Activated CD4-positive, alpha-beta T cell treated with anti-CD3 and anti-CD28 coated beads, Interleukin-2, amount 50 U/mL, for 16 hours (primary cell): ENCODE measurements around the gene REEP1.
"Not testable (repeated sequence)": the region's sequence is repeated elsewhere in the genome, so short reads cannot be mapped to it uniquely, and the experiment has no call there.

ENCODE experiments used
- DNase-seq: peaks from one replicate; pipeline ENCODE4 v3.0.0-alpha.2; 2020

REEP1 gene

DNA sequence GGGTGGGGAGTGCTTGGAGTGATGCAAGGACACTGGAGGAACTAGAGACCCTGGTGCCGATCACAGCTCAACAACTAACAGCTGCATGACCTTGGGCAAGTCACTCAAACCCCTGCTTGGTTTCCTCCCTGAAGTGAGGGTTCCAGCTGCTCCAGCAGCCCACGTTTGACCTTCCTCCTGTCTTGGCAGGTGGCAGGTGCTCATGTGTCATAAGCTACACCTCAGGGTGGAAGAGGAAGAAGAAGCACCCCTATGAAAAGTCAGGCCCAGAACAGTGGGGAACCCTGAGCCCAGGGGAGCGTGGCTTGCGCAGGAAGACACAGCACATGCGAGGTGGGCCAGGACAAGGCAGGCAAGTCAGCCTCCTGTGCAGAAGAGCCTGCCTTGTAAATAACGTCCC is 95.8 kb downstream of the REEP1 start:
- no peak for DNase-seq

DNA sequence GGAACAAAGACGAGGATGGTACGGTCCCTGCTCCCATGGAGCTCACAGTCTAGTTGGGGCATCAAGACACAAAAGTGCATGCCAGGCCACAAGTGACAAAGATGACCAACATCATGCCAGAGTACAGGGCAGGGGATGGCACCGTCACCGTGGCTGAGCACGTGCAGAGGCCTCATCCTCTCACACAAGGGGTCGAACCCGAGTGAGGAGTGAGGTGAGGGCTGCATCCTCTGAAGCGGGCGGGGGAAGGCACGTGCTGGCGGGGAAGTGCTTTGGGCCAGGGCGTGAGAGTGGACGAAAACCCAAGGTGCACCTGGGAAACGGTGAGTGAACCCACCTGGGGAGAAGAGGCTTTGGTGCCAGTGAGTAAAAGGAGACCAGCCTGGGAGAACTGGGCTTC is 97.2 kb downstream of the REEP1 start:
- no peak for DNase-seq

DNA sequence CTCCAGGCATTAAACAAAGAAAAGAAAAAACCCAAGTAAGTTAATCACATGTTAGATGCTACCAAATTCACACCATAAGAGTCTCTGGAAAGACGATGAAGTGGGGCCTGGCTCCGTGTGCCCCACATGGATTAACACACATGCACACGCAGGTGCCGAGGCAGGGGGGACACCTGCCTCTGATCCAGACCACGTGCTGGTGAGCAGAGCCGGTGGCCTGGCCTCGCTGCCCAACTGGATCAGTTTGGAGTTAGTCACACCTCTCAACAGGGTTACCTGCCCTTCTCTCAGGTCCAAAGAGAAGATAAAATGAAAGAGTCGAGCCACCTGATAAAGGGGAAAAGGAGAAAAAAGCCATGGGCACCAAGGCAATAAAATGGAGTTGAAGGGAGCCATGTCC is 97.7 kb downstream of the REEP1 start:
- no peak for DNase-seq

DNA sequence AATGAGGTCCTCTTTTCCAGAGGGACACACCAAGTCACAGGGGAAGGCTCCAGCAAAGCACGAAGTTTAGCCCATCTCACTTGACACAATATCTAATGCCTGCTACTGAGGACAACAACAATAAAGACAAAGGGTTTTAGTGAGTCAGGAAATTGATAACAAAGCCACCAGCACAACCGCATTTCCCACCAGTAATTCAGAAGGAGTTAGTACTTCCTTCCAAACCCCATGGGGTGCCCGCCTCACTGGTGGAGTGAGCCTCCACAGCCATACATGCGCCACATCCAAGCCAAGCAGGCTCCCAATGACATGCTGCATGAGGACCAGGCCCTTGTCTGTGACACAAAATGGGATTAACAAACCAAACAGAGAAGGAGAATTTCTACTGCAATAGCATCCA is 98.1 kb downstream of the REEP1 start:
- DNase-seq, result no peak

DNA sequence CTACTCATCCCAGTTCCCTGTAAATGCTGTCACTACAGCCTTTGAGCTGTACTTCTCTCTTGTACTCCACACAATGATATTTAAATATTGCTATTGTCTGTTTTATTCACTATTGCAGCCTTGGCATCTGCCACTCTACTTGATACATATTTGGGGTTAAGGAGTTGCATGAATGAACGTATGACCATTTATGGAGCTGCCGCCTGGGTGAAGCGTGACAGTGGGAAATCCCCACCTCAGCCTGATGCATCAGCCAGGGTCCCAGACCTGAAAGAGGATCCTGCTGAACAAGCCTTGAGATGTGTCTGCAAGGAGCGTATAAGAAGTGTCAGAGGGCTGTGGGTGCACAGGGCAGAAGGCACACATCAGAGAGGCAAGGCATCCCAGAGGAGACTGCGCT is 99.1 kb downstream of the REEP1 start:
- DNase-seq, result peak; percentile 59

DNA sequence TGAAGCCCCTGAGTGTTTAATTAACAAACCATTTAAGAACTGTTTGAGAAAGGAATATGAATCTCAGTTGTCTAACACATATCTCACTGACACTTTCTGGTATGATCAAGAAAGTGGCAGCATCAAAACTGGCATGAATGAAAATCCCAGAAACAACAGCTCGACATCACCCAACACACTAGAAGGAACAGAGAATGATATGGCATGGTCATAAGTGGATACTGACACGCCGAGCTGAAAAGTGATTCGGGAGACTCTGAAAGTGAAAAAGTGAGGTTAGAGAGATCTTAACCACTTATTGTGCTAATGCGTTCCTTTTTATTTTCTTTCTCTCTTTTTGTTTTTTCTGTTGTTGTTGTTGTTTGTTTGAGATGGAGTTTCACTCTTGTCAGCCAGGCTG is 100.3 kb downstream of the REEP1 start:
- DNase-seq, result no peak

DNA sequence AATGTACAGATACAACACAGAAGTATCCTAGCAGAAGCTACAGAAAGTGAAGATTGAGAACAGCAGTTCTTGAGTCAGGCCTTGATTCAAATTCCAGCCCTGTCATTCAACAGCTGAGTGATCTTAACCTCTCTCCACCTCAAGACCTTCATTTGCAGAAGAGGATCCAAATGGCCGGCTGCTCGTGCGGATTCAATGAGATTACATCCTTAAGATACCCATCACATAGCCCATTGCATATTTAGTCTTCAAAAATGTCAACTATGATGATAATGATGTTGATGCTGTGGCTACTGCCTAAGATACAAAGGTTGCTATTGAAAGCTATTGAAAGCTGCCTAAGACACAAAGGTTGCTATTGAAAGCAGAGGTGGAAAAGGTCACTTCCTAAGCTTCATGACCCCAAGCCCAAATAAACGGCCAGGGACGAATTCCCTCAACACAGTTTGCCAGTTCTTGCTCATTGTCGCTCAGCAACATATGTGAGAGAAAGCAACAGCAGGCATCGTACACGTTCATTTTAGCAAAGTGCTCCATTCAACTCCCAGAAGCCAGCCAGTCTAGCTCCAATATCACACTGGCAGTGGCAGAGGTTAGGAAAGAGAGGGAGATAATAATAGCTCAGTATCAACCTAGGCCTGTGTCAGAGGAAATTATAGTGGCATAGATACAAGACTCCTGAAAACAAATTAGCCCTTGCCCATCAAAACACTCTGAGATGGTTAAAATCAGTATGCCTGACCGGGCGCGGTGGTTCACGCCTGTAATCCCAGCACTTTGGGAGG is 102.0 kb downstream of the REEP1 start:
- no peak for DNase-seq

DNA sequence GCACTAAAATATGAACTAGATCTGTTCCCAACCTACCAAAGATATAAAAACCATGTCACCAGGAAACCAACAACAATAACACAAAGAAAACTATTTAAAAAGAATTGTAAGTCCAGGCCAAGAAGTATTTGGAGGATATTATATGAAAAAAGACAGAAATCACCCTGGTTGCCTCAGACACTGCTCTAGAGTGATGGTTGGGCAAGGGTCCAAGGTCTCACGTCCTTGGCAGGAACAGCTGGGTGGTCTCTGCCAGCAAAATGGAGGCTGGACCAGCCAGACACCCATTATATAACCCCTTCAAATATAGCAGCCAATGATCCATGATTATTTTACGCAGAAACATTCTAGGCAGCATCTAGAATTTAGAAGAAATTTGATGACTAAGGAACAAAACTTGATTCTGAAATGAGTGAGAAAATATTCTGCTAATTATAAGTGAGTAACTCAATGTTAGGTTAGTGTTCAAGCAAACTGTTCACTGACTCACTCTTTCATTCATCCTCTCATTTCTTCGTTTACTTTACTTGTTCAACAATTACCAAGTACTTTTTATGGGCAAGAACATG is 102.8 kb downstream of the REEP1 start:
- DNase-seq, result no peak

DNA sequence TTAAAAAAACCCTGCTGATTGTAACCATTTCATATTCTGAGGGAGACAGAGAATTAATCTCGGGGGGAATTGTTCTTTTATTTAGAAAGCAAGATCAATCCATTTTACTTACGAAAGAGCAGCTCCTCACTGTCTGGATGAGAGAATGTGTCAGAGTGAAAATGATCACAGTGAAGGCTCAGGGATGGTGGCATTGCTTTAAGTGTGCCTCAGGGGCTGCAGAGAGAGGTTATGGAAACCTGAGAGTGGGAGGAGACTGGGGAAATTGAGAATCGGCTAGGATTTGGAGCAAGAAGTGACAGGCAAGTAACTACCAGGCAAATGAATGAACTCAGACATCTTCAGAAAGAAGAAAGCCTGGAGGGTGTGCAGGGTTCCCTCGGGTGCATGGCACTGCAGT is 104.0 kb downstream of the REEP1 start:
- no peak for DNase-seq

DNA sequence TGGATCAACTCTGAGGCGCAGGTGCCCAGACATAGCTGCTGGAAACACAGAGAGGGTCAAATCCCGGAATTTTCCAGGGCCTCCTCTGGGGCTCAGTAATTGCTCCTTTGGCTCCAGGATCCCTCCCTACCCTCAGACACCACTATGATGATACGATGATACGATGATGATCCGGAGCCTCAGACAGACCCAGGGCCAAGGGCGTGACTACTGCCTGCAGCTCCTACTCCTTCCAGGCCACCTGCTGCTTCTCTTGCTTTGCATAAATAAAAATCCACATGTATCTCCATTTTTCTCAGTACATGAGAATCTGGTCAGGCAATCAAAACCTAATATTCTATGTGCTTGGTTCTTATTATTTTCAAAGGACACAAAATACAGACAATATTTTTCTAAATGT is 104.5 kb downstream of the REEP1 start:
- no peak for DNase-seq

DNA sequence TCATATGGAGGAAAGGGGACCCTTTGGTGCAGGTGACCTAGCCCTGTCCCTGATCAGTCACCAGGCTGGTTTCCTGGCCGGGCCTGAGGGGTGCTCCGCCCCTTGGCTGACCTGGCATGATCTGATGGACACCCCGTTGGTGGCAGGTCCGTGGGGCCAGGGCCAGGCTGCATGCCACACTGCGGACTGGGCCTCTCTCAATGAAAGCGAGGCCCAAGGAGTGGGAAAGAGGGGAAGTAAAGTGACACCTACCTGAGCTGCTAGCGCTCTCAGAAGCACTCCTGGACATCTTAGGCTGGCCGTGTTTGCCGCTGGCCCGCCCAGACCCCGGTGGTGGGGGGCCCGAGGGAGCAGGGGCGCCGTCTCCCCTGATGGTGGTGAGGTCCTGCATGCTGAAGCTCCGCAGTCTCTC is 105.0 kb downstream of the REEP1 start:
- no peak for DNase-seq

DNA sequence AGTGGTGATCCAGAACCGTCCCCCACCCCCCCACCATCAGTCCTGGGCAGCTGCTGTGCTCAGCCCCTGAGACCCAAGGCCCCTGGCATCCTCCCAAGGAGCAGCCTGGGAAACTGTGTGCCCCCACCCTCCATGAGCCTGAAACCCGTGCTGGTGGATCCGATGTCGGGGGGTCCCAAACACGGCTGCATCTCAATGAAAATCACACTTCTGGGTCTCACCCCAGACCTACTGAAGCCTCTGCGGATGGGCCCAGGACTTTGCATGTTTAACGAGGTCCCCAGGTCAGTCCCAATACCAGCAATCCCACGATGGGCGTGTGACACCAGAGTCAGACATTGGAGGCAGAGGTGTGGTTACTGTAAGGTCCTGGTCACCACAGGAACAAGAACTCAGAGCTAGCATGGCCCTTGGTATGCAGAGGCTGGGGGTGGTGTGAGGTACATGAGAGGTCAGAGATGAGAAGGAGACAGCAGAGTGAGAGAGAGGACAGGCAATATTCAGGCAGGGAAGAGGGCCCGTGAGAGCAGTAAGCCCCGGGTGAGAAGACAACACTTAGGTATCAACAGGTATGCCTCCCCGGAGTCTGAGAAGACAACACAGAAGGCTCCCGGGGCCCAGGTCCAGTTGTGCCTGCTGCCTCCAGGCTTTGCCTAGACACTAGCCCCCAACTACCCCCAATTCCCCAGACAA is 105.6 kb downstream of the REEP1 start:
- DNase-seq, result no peak

DNA sequence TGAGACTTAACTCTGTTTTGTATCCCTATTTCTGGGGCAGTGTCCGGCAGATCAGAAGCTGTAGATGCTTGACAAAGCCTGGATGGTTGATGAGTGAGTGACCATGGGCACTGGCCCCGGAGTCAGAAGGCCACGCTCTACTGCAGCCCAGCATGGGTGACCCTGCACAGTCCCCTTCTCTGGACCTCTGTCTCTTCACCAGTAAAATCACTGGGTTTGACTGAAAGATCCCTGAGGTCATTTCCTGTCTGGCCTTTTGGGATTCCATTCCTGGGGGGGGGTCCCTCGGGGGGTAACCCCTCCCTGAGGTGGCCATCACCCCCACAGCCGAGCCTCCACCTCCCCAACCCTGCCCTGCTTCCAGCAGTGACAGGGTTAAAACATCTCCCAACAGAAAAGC is 106.5 kb downstream of the REEP1 start:
- no peak for DNase-seq

DNA sequence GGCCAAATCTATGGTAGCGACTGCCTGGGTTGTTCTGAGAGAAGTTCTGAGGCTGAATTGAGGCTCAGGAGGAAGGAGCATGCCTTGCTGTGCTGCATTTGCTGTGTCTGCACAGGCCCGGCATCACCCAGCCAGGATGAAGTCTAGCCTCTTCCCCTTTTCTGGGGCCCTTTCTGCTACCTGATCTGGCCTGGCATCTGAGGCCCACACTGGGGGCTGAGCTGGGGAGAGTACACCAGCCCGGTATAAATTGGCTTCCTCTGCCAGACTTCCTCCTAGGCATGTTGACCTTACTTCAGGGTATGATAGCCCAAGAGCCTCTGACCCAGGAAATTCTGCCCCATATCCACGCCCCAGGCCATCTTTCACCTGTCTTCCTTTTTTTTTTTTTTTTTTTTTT is 108.2 kb downstream of the REEP1 start:
- no peak for DNase-seq

DNA sequence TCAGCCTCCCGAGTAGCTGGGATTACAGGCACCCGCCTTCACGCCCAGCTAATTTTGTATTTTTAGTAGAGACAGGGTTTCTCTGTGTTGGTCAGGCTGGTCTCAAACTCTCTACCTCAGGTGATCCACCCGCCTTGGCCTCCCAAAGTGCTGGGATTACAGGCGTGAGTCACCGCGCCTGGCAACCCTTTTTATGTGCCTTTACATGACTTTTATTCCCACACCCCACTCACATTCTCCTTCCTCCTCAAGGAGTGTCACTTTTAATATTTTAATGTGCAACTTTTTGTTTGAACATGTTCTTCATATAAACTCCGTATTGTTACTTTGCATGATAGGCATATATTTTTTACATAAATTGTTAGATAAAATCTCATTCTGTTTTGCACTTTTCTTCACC is 108.9 kb downstream of the REEP1 start:
- DNase-seq, result not testable (repeated sequence)

DNA sequence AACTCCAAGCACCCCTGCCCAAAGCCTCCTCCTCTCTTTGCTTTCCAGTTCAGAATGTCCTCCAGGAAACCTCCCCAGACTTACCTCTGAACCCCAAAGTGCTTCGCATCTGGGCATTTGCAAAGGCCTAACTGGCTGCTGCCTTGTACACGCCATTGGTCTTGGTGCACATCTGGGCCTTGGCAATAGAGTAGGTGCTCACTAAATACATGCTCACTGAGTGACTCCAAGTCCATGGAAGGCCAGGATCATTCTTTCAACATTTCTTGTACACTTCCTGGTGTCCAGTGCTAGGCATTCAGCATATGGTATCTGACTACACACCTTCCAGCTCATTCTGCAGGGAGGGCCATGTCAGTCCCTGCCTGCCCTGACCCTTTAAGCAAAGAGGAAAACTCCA is 109.7 kb downstream of the REEP1 start:
- no peak for DNase-seq

DNA sequence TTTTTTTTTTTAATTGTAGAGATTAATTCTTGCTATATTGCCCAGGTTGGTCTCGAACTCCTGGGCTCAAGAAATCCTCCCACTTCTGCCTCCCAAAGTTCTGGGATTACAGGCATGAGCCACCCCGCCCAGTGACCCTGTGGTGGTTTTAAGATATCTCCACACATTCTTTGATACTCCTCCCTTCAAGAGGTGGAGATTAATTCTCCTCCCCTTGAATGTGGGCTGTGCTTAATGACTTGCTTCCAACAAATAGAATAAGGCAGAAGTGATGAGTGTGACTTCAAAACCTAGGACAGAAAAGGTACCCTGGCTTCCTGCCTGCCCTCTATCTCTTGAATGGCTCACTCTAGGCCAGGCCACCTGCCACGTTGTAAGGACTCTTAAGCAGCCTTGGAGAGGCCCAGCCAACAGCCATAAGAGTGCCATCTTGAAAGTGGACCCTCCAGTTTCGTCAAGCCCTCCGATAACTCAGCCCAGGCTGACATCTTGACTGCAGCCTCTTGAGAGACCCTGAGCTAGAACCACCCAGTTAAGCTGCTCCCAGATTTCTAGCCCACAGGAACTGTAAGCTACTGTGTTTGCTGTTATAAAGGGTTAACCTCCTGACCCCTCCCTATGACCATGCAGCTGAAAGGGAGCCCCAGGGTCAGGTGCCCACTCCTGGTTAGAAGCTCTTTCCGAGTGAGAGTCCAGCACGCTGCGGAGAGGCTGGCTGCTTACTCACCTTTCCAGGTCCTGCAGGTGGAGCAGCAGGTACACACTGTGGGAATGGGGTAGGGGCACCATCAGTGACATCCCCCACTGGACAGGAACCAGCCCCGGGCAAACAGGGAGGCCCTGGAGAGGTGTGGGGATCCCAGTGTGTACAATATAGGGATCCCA is 110.5 kb downstream of the REEP1 start:
- no peak for DNase-seq

DNA sequence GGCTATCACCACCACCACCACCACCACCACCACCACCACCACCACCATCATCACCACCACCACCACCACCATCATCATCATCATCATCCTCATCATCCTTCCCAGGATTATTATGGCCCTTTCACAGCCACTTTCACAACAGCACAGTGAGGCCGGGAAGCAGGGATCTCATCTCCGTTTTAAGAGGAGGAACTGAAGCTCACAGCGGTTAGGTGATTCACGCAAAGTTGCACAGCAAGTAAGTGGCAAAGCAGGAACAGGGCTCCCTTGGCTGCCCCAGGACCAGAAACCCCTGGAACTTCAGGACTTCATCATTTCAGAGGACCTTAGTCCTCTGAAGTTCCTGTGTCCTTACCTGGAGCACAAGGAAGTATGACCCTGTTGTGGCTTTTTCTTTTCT is 111.4 kb downstream of the REEP1 start:
- no peak for DNase-seq

DNA sequence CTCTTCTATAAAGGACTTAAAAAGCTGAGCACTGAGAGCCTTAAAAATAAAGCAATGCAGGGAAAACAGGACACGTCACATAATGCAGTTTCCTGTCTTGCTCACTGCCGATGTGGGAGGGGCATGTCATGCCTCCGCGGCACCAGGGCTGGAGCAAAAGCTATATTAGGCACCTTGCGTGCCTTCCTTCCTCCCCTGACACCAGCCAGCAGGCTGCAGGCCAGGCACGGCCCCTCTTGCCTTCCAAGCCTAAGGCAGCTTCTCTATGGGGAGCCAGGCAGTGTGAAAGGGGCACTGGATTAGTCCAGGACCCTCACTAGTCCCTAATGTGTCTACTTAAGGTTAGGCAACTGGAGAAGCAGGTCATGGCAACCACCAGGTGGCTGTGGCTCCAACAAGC is 111.8 kb downstream of the REEP1 start:
- DNase-seq, result peak; percentile 45

DNA sequence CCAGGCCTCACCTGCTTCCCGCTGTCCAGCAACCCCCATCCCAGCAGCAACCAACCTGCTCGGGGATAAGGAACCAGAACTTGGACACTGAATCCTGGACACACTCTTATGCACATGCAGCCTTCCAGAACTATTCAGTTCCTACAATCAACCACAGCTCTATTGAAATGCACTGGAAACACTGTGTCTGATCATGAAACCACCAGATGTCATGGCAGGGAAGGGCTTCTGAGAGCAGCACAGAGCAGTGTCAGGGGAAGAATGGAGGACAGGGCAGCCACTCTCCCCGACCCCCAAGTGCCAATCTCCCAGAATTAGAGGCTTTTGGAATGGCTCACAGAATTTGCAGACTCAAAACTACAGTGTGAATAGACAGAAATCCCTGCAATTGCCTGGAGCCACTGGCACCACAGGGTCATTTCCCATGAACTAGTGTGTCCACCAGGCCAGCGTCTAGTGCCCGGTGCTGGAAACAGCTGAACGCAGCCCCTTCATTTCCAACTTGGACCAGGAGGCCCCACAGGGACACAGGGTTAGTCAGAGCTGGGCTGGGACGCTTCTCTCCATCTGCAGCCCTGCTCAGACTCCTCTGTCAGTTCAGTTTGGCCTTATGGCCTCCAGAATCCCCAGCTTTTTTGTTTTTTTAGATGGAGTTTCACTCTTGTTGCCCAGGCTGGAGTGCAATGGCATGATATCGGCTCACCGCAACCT is 112.6 kb downstream of the REEP1 start:
- no peak for DNase-seq

DNA sequence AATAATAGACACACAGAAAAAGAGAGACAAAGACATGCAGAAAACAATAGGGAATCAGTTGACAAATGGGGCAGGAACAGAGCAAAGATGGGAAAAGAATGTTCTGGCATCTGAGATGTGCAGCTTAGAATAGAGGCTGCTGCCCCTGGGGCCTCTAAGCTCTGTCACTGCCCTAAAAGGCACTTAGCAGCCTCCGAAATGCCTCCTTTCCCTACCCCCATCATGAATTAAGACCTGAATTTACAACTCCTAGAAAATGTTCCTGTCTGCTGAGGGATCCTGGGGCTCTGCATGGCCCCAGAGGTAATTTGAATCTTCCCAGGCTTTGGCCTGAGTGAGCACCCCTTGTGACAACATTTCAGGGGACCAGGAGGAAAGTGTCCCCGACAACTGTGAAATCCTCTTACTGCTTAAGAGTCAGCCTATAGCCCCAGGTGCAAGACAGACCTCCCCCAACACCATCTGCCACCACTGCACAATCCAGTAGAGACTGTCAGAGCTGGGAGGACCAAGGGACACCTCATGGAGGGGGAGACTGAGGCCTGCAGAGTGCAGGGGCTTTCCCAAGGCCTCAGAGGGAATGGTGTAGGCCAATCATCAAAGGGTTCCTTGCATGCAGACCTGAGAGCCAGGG is 113.4 kb downstream of the REEP1 start:
- no peak for DNase-seq
